Measurements from ENCODE around the gene MAT2A. TPM values are rescaled to one million over a fixed set of nuclear protein-coding genes. Genes with fewer than 3 reads are reported as not detected.
"Not testable (repeated sequence)": the region's sequence is repeated elsewhere in the genome, so short reads cannot be mapped to it uniquely, and the experiment has no call there.

MAT2A gene
- total RNA-seq, 1 experiment from 2014 or later = 55.8 TPM

DNA sequence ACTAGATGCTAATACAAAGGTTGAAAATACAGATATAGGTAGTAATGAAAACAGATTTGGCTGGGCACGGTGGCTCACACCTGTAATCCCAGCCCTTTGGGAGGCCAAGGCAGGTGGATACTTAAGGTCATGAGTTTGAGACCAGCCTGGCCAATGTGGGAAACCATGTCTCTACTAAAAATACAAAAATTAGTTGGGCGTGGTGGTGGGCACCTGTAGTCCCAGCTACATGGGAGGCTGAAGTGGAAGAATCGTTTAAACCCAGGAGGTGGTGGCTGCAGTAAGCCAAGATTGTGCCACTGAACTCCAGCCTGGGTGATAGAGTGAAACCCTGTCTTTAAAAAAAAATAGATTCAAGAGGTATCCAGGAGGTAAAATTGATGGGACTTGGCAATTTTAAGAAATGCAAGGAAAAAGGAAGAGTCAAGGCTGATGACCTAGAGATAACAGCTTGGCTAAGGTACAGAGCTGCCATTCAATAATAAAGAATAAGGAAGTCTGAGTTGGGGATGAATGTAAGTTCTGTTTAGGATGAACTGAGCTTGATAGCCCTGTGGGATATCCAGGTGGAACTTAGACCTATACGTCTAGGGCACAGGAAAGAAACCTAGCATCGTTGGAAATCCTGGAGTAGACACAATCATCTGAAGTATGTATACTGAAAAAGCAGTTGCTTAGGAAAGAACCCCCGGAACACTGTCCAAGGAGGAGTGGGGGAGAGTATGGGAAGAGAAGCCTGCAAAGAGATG, 9.1 kb downstream of the MAT2A start:
- DNase-seq (ENCODE audit: low read depth) = no peak

DNA sequence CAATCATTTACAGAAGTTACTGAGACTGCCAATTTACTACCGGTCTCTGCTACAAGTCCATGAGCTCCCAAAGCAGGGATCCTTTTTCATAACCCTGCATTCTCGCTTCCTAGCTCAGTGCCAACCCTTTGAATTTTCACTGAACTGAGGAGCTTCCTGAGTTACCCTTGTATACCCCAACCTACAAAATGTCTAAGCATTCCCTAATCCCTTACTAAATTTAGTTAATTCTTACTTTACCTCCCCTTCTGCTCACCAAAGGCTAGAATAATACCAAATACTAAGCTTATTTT, 9.6 kb downstream of the MAT2A start:
- no peak for DNase-seq (ENCODE audit: low read depth)

DNA sequence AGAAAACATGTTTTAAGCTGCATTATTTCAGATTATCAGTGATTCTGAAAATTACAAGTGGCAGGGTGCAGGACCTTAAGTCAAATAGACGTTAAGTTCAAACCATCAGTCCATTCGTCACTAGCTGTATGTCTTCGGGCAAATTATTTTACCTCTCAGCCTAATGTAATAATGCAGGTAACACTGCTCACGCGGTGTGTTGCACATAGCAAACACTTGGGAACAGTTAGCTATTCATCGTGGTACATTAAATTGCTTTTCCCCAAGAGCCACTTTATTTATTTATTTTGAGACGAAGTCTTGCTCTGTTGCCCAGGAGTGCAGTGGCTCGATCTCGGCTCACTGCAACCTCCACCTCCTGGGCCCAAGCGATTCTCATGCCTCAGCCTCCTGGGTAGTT, 10.1 kb downstream of the MAT2A start:
- no peak for DNase-seq (ENCODE audit: low read depth)

DNA sequence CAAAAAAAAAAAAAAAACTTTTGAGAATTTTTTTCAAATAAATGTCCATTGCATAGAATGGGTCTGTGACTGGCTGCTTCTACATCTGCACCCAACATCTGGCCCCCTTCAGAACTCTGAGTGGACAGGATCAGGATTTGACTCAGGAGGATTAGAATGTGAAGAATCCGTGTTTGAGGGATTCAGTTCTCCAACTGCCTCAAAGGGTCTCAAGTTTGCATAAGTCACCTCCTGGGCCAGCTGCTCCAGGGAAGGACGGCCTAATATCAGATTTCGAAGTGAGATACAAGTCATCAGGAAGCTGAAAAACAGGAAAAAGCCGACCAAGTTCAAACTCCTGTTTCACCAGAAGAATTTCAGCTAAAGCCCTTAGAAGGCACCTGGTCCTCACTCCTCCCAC, 10.9 kb downstream of the MAT2A start:
- DNase-seq (ENCODE audit: low read depth) = peak; percentile 67

DNA sequence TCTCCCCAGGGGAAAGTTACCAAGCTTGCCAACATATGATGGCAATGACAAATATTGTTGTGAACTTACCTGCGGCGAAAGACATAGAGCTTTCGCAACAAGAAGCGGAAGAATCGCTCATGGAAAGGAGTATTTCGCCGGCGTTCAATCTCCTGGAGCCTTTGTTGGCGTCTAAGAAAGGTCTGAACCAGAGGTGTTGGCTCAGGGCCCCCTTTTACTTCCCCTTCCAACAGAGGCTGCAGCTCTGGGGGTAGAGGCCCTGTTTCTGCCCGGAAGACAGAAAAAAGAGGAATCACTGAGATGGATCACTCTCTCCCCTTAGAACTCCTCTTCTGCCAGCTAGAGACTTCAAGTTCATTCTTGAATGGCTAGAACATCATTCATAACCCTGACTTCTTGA, 11.5 kb downstream of the MAT2A start:
- DNase-seq (ENCODE audit: low read depth) = no peak

DNA sequence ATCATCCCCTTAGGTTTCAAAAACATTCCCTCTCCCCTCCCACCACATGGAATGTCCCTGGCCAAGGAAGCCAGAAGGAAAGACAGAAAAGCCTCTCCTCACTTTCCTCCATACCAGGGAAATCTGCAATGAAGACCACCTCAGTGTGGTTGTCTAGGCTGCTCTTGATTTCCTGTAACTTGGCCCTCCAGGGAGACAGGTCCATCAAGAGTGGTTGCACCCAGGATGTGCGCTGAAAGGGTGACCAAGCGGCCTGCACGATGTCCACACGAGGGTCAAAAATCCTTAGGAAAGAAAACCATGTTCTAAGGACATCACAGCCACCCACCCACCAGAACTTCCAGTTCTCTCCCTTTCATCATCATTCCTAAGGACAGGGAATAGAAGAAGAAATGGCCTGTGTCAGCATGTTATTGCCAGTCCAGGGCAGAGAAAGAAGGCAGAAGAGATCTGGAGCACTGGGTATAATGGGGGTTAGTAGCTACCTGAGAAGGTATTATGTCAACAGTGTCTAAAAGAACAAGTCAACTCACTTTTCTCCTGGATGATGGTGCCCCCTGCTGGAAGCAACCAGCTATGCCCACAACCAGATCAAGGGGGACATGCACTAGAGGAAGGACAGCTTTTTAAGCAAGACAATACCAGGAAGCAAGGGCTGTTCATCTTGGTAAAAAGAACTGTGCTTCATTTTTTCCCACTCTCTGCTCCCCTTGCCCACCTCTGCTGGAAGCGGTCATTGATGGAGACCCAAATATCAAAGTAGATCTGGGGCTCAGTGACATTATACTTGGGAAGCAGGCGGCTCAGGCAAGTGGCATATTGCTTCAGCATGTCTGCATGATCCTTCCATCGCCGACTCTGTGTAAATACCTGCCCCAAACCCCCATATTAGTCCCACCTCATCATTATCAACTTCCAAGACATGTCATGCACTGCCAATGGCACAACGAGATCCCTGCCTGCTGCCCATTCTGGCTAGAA, 13.0 kb downstream of the MAT2A start:
- peak; percentile 65 for DNase-seq (ENCODE audit: low read depth)

DNA sequence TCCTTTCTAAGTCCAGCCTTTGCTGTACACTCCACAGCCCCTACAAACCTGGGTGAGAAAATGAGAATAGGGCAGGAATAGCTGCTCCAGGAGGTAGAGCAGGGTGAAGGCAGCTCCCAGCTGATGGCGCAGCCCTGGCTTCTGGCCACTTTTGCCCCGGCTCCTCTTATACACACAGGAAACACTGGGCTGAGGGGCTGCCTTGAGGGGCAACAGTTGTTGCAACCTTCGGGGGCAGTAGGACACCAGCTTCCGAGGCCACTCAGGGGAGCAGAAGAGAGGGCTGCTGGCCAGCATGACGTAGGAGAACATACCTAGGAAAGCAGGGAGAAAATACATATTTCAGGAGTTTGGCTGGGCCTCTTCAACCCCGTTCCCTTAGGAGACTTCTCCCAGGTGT, 14.2 kb downstream of the MAT2A start:
- no peak for DNase-seq (ENCODE audit: low read depth)

DNA sequence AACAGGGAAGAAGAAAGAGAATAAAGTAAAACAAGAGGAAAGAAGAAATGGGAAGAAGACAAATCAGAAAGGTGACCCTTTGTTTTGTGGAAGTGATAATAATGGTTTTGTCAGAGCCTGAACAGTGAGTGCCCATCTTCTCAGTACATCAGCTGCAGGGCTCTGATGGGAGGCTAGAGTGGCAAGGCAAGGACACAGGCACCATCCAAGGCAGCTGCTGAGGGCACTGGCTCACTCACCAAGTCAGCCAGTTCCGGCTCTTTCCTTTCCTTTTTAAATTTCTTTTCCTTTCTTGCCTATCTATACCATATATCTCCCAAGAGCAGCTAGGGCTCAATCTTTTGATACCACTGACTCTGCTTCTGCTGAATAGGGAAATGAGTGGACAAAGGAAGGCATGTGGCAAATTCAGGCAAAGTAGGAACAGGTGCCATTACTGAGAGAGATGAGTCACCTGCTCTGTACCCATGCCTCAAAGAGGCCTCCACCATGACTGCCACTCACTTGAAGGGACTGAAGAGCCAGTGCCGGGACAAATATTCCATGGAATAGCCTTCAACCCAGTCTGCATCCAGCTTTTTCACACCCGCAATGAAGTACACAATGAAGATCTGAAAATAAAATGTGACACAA, 16.1 kb downstream of the MAT2A start:
- no peak for DNase-seq (ENCODE audit: low read depth)

DNA sequence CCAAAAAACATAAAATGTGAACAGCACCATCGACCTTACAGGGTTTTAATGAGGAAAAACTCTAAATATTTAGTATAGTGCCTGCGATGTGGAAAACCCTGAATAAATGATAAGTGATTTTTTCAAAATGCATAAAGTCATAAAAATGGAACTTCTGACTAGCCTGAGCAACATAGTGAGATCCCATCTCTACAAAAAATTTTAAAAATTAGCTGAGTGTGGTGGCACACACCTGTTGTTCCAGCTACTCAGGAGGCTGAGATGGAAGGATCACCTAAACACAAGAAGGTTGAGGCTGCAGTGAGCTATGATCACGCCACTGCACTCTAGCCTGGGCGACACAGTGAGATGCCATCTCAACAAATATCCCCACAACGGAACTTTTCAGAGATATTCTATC, 18.2 kb downstream of the MAT2A start:
- no peak for DNase-seq (ENCODE audit: low read depth)

DNA sequence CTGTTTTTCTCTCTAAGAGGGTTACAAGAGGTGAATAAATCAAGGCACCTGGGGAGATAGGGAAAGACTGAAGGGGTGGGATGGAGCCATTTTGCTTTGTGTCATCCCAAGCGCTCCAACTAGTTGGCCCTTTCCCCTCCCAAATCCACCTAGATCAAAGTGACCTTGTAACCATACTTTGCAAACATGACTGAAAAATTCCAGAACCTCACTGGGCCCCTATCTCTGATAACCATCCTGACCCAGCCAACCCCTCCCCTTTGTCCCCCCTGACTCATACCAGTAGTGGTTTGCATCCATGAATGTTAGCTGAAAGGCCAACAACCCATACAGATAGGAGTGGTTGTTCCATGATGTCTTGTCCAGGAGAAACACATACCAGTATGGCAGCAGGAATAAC, 19.2 kb downstream of the MAT2A start:
- DNase-seq (ENCODE audit: low read depth) = no peak

DNA sequence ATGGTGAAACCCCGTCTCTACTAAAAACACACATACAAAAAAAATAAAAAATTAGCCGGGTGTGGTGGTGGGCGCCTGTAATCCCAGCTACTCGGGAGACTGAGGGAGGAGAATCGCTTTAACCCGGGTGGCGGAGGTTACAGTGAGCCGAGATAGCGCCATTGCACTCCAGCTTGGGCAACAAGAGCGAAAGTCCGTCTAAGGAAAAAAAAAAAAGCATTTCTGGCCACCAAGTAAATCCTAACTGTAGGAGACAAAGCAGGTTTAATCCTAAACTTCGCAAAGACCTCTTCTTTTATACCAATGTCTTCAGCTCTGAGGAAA, 21.4 kb downstream of the MAT2A start:
- DNase-seq (ENCODE audit: low read depth) = not testable (repeated sequence)

DNA sequence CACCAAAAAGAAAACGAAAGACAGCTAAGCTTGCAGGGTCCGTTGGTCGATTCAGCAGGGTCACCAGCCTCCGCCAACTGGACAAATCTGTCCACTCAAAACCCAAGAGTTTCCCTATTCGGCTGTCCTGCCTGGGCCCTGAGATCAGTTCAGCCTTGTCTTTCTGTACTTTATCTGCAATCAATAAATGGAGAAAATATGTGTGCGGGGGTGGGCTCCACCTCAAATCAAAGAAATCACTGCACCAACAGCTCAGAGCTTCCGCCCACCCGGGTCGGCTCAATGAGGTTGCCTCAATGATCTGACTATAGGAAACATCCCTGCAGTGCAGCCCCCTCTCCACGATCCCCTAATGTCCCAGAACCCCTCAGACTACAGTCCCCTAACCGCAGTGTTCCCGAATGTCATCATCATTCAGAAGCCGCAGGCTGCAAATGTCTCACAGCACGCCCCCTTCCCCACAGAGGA, 21.9 kb downstream of the MAT2A start:
- no peak for DNase-seq (ENCODE audit: low read depth)

DNA sequence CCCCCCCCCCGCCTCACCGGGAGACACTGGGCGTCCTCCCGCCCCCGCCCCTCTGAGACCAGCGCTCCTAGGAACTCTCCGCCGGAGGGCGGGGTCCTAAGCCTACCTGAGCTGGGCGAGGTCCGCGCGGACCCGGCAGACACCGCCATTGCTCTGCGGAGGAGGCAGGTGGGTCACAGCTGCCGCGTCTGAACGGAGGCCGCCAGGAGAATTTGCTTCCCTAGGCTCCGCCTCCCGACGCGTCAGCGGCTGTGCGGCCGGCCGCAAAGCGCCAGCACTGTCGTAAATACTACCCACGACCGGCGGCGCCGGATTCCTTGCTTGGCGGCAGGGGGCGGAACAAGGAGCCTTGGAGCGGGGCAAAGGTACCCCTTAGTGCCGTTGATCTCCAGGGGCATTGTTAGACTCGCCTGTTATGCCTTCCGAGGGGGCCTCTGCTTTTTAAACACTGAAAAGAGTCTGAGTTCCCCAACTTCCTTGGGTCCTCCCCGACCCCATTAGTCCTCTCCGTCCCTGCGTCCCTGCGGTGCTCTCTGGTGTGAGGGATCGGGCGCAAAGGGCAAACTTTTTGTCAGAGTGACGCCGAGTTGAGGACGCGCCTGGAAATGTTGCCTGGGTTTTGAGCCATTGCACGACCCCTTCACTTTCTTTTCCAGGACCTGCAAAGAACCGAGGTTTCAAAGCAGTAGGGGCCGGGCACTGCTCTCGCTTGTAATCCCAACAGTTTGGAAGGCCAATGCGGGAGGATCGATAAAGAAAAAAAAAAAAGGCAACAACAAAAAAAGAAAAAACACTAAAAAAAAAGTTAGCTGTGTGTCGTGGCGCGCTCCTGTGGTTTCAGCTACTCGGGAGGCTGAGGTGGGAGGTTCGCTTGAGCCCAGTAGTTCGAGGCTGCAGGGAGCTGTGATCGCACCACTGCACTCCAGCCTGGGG, 22.6 kb downstream of the MAT2A start, which contains the start of gene GGCX:
TSS of gene GGCX (minus strand) at position 214 of the 933 bp plus-strand sequence. CDS start at position 149, 65 bp downstream.
- peak; percentile 96 for DNase-seq (ENCODE audit: low read depth)

DNA sequence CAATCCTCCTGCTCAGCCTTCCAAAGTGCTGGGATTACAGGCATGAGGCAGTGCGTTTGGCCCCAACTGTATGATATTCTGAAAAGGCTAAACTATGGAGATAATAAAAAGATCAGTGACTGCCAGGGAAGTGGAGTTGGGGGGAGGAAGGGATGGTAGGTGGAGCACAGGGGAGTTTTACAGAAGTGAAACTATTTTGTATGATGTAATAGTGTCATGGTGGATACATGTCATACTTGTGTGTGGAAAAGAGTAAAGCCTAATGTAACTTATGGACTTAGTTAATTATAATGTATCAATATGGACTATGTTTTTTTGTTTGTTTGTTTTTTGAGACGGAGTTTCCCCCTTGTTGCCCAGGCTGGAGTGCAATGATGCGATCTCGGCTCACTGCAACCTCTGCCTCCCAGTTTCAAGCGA, 25.2 kb downstream of the MAT2A start:
- no peak for DNase-seq (ENCODE audit: low read depth)

DNA sequence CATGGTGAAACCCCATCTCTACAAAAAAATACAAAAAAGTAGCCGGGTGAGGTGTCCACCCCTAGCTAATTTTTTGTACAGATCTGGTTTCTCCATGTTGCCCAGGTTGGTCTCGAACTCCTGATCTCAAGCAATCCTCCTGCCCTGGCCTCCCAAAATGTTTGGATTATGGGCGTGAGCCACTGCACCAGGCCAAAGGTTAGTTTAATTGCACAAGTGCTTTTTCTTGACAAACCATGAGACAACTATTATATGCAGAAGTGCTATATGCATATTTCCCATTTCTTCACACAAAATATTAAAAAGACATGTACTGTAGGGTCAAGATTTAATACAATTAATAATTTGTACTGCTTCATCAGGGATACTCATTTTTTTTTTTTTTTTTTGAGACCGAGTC, 27.3 kb downstream of the MAT2A start:
- DNase-seq (ENCODE audit: low read depth) = no peak

DNA sequence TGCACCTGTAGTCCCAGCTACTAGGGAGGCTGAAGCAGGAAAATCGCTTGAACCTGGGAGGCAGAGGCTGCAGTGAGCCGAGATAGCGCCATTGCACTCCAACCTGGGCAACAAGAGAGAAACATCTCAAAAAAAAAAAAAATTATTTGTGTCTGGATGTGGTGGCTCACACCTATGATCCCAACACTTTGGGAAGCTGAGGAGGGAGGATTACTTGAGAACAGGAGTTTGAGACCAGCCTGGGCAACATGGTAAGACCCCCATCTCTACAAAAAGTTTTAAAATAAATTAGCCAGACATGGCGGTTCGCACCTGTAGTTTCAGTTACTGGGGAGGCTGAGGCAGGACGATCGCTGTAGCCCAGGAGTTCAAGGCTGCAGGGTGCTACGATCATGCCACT, 36.8 kb downstream of the MAT2A start:
- DNase-seq (ENCODE audit: low read depth) = no peak

DNA sequence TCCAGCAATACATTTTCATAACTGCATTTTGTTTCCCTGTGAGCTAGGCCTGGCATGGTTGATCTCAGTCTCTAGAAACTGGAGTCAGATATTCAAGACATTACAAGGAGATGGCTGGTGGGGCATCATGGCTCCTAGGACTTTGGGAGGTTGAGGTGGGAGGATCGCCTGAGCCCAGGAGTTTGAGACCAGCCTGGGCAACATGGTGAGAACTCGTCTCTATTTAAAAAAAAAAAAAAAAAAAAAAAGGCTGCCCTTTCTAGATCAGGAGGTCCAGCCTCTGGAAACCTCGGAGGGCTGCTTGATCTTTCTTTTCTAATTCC, 38.1 kb downstream of the MAT2A start:
- no peak for DNase-seq (ENCODE audit: low read depth)

DNA sequence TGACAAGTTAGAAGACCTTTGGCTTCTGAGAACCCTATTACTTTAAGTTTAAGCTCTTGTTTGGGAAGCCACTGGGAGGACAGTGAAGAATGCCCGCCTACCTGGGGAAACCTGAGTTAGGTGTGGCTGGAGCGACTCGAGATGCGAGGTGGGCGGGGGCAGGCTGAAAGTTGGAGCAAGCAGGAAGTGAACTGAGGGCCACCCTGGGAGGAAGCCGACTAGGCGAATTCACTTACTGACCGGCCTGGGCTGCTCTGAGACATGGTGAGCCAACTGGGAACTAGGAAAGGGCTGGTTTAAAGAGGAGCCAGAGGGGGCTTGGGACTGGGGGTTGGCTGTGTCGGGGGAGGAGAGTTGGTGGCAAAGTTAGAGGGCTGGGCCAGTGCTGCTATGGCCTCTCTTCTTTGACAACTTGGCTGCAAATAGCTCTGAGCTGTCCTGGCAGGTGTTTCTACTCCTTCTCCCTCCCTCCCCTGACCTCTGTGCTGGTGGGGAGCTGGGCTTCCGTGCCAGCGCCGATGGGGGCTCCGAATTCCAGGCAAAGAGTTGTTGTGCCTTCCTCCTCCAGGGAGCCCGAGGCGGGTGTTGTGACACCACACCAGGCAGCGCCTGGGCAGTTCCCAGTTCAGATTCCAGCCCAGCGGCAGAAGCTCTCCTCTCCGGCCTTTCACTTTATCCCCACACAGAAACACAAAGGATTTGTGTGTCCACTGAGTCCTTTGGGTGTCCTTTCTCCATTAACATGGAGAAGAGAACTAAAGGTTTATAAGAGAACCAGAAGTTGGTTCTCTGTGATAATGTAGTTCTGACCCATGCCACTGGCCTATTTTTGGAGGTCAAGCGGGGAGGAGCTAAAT, 38.6 kb downstream of the MAT2A start, which contains the start of gene VAMP8:
TSS of gene VAMP8 (plus strand) at position 201 of the 857 bp plus-strand sequence. CDS start at position 262, 61 bp downstream.
- peak; percentile 31 for DNase-seq (ENCODE audit: low read depth)

DNA sequence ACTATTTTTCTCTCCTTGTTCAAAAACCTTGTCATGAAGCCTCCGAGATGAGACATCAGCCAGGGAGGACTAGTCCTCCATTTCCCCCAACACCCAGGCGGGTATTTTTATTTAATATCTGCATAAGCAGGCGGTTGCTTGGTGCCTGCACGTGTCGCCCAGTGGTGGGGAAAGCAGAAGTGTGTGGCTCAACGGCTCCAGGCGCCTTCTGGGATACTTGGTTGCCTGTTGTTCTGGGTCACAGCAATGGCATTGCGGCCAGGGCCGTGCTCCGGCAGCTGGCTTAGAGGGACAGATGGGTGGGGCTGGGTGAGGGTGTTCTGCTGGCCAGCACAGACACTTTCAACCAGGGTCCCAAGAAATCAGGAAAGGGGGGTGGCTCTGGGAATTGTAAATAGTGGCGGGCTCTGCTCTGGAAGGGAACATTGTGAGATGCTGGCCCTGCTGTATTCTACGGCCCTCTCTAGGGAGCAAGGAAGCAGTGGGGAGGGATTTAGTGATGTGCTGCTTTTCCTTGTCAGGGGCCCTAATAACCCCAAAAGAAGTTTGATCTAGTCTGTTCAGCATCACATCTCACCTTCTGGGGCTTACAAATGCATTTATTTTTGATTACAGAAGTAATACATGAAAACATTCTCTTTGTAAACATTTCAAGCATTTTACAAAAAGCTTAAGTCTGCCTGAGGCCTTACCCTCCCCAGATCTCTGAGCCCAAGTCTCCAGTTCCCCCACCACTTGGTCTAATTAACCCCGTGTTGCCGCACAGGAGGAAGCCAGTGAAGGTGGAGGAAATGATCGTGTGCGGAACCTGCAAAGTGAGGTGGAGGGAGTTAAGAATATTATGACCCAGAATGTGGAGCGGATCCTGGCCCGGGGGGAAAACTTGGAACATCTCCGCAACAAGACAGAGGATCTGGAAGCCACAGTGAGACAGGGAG, 39.5 kb downstream of the MAT2A start:
- DNase-seq (ENCODE audit: low read depth) = no peak
